SK-N-MC (cell line): Measurements from ENCODE around the gene DNAL1.
A peak's percentile ranks its signal among the peaks of the same experiment; 100 is the strongest.

Experiments
- DNase-seq: peaks from one replicate; pipeline ENCODE4 v3.0.0-alpha.2; 2011; ENCODE audit warnings: low read depth, low spot score
- H3K27ac ChIP-seq: fragments of 200-600 bp; sonication (generic); 2 replicates; pipeline ENCODE4 v1.5.1; 2016; ENCODE audit warnings: mixed run types
- H3K36me3 ChIP-seq: fragments of 200-600 bp; sonication (generic); 2 replicates; pipeline ENCODE4 v1.6.1; 2017; ENCODE audit warnings: antibody characterized with exemption, low read length, mixed read lengths; ENCODE audit not compliant: insufficient read depth
- H3K4me3 ChIP-seq: fragments of 200-600 bp; sonication (generic); 2 replicates; pipeline ENCODE4 v1.5.1; 2016
- H3K9ac ChIP-seq: fragments of 200-600 bp; sonication (generic); 2 replicates; pipeline ENCODE4 v1.8.0; 2017; ENCODE audit warnings: mixed run types, mixed read lengths; ENCODE audit not compliant: insufficient read length
- H3K9me3 ChIP-seq: fragments of 200-600 bp; sonication (generic); 2 replicates; pipeline ENCODE4 v1.6.1; 2017; ENCODE audit warnings: low read depth, mild to moderate bottlenecking, antibody characterized with exemption, low read length, moderate library complexity, mixed read lengths
- EZH2 ChIP-seq: fragments of 200-600 bp; sonication (generic); IDR thresholded peaks from one replicate; pipeline ENCODE4 v1.6.1; 2017; ENCODE audit warnings: antibody characterized with exemption
- FOXP2 ChIP-seq: optimal IDR thresholded peaks from 2 replicates; pipeline ENCODE3; 2011; ENCODE audit warnings: mild to moderate bottlenecking, moderate library complexity; ENCODE audit not compliant: insufficient read depth; ENCODE audit errors: extremely low read length, control extremely low read depth
- POLR2AphosphoS5 ChIP-seq: IDR thresholded peaks from 2 replicates; pipeline ENCODE4 v1.6.1; 2012; ENCODE audit warnings: mild to moderate bottlenecking, low read depth, low read length, borderline replicate concordance

DNAL1 gene

DNA sequence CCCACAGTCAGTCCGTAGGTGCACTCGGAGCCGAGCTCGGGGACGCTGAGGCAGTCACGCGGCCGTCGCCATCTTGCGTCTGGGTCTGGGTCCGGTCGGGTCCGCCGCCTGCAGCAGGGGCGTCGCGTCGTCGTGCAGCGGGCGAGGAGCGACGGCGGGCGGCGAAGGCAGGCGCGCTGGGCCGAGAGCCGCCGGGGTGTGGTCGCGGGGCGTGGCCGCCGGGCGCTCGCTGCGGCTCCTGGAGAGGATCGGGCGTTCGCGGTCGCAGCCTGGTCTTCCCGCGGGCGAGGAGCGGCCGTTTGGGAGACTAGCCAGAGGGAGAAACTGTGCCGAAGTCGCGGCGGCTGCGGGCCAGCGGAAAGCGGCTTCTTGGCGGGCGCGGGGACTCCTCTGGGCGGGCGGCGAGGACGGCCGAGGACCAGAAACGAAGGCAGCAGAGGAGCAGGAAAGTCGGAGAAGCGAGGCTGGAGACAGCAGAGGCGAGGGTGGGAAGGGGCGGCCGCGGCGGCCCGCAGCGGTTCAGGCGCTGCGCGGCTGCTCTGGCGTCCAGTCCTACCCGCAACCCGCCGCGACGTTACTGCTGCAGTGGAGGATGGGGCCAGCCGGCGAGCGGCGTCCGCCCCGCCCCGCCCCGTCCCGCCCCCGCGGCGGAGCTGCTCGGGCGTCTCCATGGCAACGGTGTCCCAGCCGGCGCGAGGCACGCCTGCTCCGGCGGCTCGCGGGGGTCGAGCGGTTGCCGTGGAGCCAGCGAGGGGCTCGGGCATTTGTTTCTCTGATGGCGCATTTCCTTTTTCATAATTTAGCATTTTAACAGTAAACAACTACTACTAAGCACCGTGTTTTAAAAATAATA, 69.2 kb downstream of the DNAL1 start, which contains the start of gene PNMA1:
PNMA1 (minus strand) TSS at position 582 of the 853 bp plus-strand sequence. CDS start 745 bp downstream, outside the sequence.
- DNase-seq = no peak

DNA sequence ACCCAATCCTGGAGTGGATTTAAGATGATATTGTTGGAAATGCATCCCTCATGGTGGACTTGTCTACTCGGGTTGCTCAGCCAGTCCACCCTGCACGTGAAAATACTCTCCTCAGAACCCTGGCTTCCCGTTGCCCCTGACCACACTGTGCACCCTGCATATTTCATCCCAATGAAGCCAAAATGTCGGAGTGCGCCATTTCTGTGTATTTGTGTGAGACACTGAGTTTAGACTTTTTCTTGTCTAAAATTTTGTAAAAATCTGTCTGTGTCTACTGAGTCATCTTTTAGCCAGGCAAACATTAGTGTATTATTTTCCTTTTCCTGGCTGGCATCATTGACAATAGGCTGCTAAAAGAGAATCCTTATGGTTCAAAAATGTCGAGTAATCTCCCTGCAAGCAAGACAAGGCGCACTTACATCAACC, 69.9 kb downstream of the DNAL1 start:
- TF ChIP-seq FOXP2 = no peak
- no peak for TF ChIP-seq POLR2AphosphoS5
- no peak for TF ChIP-seq EZH2
- Histone ChIP-seq H3K9me3 (no peaks in the 10 kb centered on the region), H3K4me3 (peak overlapping the region; percentile 100), H3K36me3 (peaks cover 22% of the 10 kb centered on the region), H3K27ac (peak overlapping the region; percentile 69), H3K9ac (no peak overlapping the region)
- DNase-seq = no peak

More for the DNA sequence above, 69.2 kb downstream of the DNAL1 start, which contains the start of gene PNMA1:
- Histone ChIP-seq H3K27ac (peak within 1 kb of the TSS; percentile 70), H3K9ac (peak within 1 kb of the TSS; percentile 88), H3K4me3 (peak within 1 kb of the TSS; percentile 100), H3K9me3 (no peaks in the 10 kb centered on the region), H3K36me3 (peaks cover 17% of the 10 kb centered on the region)
- TF ChIP-seq POLR2AphosphoS5 (peak; percentile 70), FOXP2 (no peak)

DNA sequence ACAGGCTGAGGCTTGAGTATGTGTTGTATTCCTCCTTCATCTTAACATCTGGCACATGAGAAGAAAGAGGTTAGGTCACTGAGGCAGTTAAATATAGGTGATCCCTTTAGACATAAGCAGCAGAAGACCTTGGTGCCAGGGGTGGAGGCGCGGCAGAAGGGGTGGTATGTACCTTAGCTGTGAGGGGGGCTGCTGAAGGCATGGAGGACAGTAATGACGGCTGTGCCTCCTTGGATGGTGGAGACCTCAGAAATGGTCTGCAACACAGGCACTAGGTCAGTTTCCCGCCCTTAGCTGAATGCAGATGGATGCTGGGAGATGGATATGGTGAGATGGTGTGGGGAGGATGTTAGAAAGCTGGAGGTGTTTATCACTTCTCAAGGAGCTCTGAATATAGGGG, 70.9 kb downstream of the DNAL1 start:
- no peak overlapping the region for H3K9ac ChIP-seq
- DNase-seq = no peak
- no peak overlapping the region for H3K4me3 ChIP-seq
- no peaks in the 10 kb centered on the region for H3K9me3 ChIP-seq
- no peak for TF ChIP-seq EZH2
- TF ChIP-seq FOXP2 = no peak
- no peak for TF ChIP-seq POLR2AphosphoS5
- H3K27ac ChIP-seq = peak overlapping the region; percentile 69
- H3K36me3 ChIP-seq = peaks cover 29% of the 10 kb centered on the region

DNA sequence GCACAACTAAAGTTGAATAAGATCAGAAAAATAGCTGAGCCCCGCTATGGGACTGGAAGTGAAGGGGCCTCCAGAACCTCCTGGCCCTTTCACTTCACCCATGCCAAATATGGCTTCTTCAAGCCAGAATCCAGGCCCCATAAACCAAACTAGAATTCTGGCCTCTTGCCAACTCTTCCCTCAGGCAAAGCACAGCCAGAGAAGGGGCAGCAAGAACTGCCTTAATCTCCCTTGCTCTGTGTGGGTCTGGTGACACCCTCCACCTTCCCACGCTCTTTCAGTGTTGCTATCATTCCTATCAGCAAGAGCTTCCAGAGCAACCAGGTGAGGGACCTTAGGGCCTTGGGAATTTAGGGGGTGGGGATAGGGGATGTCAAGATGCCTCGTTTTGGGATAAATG, 72.5 kb downstream of the DNAL1 start:
- Histone ChIP-seq H3K9me3 (no peaks in the 10 kb centered on the region), H3K4me3 (no peak overlapping the region)
- no peak for DNase-seq

DNA sequence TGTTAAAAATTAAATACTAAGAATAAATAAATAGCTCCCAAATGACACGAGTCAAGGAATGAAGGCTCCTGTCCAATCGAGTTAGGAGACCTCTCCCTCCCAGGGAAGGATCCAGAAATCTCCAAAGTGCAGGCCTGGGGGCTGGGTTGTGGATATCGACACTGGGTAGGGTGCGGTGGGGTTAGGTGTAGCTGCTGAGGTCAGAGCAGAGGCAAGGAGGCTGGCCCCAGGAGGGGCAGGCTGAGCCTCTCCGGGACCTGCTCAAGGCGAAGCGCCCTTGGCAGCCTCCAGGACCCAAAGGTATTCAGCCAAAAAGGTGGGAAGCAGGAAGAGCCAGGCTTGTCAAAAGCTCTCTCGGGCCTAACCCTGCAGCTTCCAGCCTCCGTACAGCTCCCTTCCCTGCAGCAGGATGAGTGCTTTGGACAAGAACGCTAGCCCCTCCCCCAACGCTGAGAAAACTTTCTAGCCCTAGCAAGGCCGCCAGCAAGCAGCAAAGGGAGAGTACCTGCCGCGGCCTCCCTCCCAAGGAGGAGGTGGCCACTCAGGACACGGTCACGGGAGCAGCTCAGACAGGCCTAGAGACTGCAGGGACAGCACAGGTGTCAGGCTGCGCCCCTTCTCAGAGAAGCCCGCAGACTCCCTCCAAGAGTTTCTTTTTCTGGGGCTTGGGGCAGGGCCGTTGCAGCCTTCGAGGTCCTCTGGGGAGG, 73.1 kb downstream of the DNAL1 start:
- H3K9ac ChIP-seq = no peak overlapping the region
- no peak for DNase-seq
- no peak overlapping the region for H3K4me3 ChIP-seq
- no peaks in the 10 kb centered on the region for H3K9me3 ChIP-seq
- H3K27ac ChIP-seq = peak overlapping the region; percentile 49; the same call in 1 of the 2 replicates
- TF ChIP-seq EZH2 (no peak), FOXP2 (no peak), POLR2AphosphoS5 (no peak)
- peaks cover 50% of the 10 kb centered on the region for H3K36me3 ChIP-seq

More for the DNA sequence above, 72.5 kb downstream of the DNAL1 start:
- Histone ChIP-seq H3K27ac (peak overlapping the region; percentile 49; the same call in 1 of the 2 replicates), H3K36me3 (peaks cover 45% of the 10 kb centered on the region), H3K9ac (no peak overlapping the region)
- no peak for TF ChIP-seq FOXP2
- no peak for TF ChIP-seq EZH2
- 0 out of 2 replicates have a peak, but pooled peaks have one; percentile 24 for TF ChIP-seq POLR2AphosphoS5

DNA sequence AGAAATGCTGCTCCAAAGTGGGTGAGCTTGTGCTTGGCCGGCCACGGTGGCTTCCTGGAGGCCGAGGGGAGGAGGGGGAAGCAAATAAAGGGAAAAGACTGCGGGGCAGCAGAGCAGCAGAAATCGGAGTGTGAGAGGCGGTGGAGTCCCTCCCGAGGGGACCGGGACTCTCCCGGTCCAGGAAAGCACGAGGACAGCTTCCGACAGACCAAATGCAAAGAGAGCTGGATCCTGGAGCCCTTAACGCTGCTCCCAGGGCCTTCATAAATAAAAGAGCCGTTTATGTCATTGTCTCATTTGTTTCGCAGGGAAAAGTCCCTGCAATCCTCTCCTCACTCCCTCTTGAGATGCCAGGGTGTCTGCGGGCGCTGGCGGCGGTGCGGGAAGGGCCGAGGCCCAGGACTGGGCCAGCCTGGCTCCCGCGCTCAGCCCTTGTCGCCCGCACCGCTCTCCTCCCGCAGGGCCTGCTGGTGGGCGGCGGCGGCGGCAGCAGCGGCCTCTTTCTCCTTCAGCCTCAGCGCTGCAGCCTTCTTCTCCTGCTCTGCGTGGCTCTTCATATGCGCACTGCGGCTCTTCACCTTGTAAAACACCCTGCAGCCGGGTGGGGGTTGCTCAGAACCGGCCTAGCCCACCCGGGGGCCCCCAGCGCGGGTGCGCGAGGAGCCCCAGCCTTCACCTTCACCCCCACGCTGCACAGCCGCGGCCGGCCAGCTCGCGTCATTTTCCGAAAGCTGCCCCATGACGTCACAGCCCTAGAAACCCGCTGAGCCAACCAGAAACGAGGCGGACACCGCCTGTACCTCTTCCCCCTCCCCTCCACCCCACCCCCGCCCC, 73.8 kb downstream of the DNAL1 start:
- DNase-seq = no peak
- Histone ChIP-seq H3K9ac (no peak overlapping the region), H3K27ac (peak overlapping the region; percentile 25; the same call in 1 of the 2 replicates), H3K9me3 (no peaks in the 10 kb centered on the region), H3K36me3 (peaks cover 58% of the 10 kb centered on the region), H3K4me3 (no peak overlapping the region)
- TF ChIP-seq FOXP2 (no peak), EZH2 (no peak), POLR2AphosphoS5 (no peak)

DNA sequence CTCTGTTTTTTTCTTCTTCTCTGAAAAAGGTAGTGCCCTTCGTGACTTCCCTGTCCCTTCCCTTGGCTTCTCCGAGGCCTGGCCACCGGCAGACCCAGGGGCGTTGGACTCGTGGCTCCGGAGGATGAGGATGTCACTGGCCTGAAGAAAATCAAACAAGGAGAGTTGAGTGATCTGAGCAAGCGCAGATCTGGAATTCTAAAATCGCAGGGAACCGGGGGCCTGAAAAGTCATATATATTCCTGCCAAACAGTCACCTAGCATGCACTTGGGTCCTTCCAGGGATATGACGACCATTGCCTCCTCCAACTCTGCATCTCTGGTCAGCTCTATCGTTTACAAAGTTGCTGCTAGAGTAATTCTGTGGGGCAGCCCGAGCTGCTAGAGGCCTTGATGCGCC, 74.6 kb downstream of the DNAL1 start:
- Histone ChIP-seq H3K4me3 (no peak overlapping the region), H3K36me3 (peaks cover 58% of the 10 kb centered on the region), H3K9me3 (no peaks in the 10 kb centered on the region), H3K27ac (no peak overlapping the region), H3K9ac (no peak overlapping the region)
- TF ChIP-seq FOXP2 (no peak), EZH2 (no peak), POLR2AphosphoS5 (no peak)
- DNase-seq = no peak
